Measurements from ENCODE around the gene ANKRD44. TPM values are rescaled to one million over a fixed set of nuclear protein-coding genes. Genes with fewer than 3 reads are reported as not detected.

ANKRD44 gene
- total and polyA plus RNA-seq, 2 of the 8 experiments (the other 6 are each of a cell fraction or from before 2014, with no cell fraction given), result 1.2 to 1.3 TPM

- no peaks in the 10 kb centered on the region for H3K36me3 ChIP-seq (ENCODE audit: control insufficient read depth in 2 of 4, insufficient read depth in 4 of 4, low read length in 3 of 4)
- H2AFZ ChIP-seq (ENCODE audit: low read length), result no peak overlapping the region
- no peaks in the 10 kb centered on the region for H3K27me3 ChIP-seq (replicated peaks in 1 of 4; ENCODE audit: control insufficient read depth in 3 of 4, extremely low read depth in 1 of 4, insufficient read depth in 3 of 4, low read length in 3 of 4)
- no peak overlapping the region for H3K14ac ChIP-seq (ENCODE audit: insufficient read length)
- no peak overlapping the region for H3K56ac ChIP-seq (replicated peaks; ENCODE audit: insufficient read length, low read depth, low read length)
- no peak overlapping the region for H2BK120ac ChIP-seq (replicated peaks; ENCODE audit: low read depth, low read length)
- WGBS, 2 experiments (ENCODE audit: extremely low coverage in 1 of 2, insufficient coverage in 1 of 2, insufficient read length in 1 of 2, insufficient replicate concordance in 2 of 2, low coverage in 1 of 2, low lambda C conversion rate in 2 of 2, missing lambda C conversion rate in 1 of 2), result 84% methylated on average over 3 of the region's 3 CpGs; no CpG with 5 or more reads in 1 of the 2 experiments
- H3K4me3 ChIP-seq (ENCODE audit: extremely low read depth in 1 of 4, insufficient read depth in 2 of 4, low read depth in 3 of 4, low read length in 4 of 4), result no peak overlapping the region
- no peak overlapping the region for H4K5ac ChIP-seq (ENCODE audit: insufficient read length, low read depth, low read length)
- no peak overlapping the region for H3K9ac ChIP-seq (replicated peaks in 1 of 4; ENCODE audit: extremely low read depth in 1 of 4, low read depth in 3 of 4, low read length in 3 of 4)
- H3K18ac ChIP-seq (ENCODE audit: extremely low read depth, low read length), result no peak overlapping the region
- no peak overlapping the region for H3K4ac ChIP-seq (replicated peaks; ENCODE audit: insufficient read length, low read depth, low read length)
- no peaks in the 10 kb centered on the region for H3K79me1 ChIP-seq (ENCODE audit: low read depth, low read length)
- no peaks in the 10 kb centered on the region for H3K79me2 ChIP-seq (ENCODE audit: control insufficient read depth in 1 of 2, insufficient read depth in 2 of 2, low read length in 2 of 2)
- H3K4me2 ChIP-seq (ENCODE audit: insufficient read depth in 1 of 2, low read depth in 2 of 2, low read length in 2 of 2), result no peak overlapping the region
- H3K27ac ChIP-seq (ENCODE audit: low read depth, low read length), result no peak overlapping the region
- ChIA-PET CTCF (ENCODE audit: partially characterized antibody) (no interaction called here), POLR2A (ENCODE audit: partially characterized antibody) (no interaction called here)
- H4K8ac ChIP-seq (ENCODE audit: extremely low read depth, insufficient read depth, low read length), result no peak overlapping the region
- no peaks in the 10 kb centered on the region for H3K9me3 ChIP-seq (ENCODE audit: insufficient read depth in 2 of 2, low read depth in 1 of 2, low read length in 1 of 2)
- DNase-seq (ENCODE audit: low read depth in 1 of 2, low spot score in 2 of 2) (no peak), FAIRE-seq (no peak)
- H2BK12ac ChIP-seq (ENCODE audit: low read depth, low read length), result no peak overlapping the region
- H3K23ac ChIP-seq (ENCODE audit: insufficient read length), result no peak overlapping the region
- no peak overlapping the region for H2AK5ac ChIP-seq (ENCODE audit: low read depth, low read length)
- H2BK5ac ChIP-seq (ENCODE audit: low read depth, low read length), result no peak overlapping the region
- no peak overlapping the region for H2BK15ac ChIP-seq (ENCODE audit: low read length)
- no peak overlapping the region for H4K91ac ChIP-seq (replicated peaks; ENCODE audit: insufficient read length, low read length)
- no peaks in the 10 kb centered on the region for H3K23me2 ChIP-seq (ENCODE audit: low read depth, low read length)
- H2BK20ac ChIP-seq (ENCODE audit: low read length), result no peak overlapping the region
- peaks cover 0 to under 1% (median 0%) of the 10 kb centered on the region in 4 experiments; a peak in 2 of 7 replicates for H3K4me1 ChIP-seq (replicated peaks in 1 of 4; ENCODE audit: control insufficient read depth in 3 of 4, insufficient read depth in 4 of 4, low read length in 3 of 4)
- no peaks in the 10 kb centered on the region for H4K20me1 ChIP-seq (replicated peaks in 1 of 2; ENCODE audit: control insufficient read depth in 1 of 2, insufficient read depth in 2 of 2, low read length in 2 of 2)
- TF ChIP-seq CTBP2 (IDR thresholded peaks at IDR 0.05; ENCODE audit: borderline replicate concordance, insufficient read depth, insufficient read length, low read length) (no peak), BCL11A (IDR thresholded peaks at IDR 0.05; ENCODE audit: low read depth in 2 of 2, low read length in 2 of 2) (no peak), SRF (IDR thresholded peaks at IDR 0.05; ENCODE audit: low read depth, low read length) (no peak), SAP30 (IDR thresholded peaks at IDR 0.05; ENCODE audit: insufficient read depth, insufficient replicate concordance, low read length) (no peak)
These were observed 314.7 kb downstream of the ANKRD44 start for GRCh38 chr2:196995757-196996314.

All from H1 (cell line).